ENCODE data around the gene ZNF691.
"Not testable (repeated sequence)": the region's sequence is repeated elsewhere in the genome, so short reads cannot be mapped to it uniquely, and the experiment has no call there.

ZNF691 gene, protein sequence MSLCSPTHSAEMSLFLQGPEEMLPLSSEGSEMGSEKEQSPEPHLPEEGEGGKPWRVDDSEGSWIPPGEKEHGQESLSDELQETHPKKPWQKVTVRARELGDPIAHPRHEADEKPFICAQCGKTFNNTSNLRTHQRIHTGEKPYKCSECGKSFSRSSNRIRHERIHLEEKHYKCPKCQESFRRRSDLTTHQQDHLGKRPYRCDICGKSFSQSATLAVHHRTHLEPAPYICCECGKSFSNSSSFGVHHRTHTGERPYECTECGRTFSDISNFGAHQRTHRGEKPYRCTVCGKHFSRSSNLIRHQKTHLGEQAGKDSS

DNA sequence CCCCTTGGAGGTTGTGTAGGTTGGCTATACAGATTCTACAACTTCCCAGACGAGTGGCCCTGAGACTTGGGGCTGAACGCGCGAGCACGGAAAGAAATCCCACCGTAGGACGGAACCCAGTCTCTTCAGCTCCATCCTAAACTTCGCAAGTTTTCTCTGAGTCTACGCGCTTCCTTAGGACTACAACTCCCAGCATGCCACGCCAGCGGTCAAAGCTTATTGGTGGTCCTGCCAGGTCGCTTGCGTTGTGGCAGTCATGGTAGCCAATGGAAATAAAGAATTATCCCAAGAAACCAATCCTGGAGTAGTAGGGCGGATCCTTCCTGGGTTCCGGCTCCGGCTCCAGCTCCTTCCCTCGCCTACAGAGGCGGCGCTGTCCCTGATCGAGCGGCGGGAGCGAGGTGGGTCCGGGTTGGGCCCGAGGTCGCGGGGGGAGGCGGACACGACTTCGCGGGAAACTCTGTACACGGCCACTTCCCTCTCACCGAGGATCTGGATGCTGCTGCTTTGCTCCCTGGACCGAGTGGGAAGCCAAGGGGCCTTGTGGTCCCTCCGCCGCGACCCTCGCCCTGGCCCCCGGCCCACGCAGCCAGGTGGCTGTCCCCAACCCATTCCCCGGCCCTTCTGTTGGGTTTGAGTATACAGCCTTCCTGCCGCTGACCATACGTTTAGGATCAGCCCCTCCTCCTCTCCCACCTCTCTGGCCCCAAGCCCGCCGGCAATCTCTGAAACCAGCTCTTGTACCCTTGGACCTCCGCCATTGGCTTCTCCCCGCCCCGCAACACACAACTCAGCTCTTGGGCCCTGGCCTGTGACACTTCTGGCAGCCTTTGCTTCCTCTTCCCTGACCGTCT, at the start of gene ZNF691:
ZNF691 (plus strand) TSS at position 357 of the 854 bp plus-strand sequence. CDS start 3,046 bp downstream, outside the sequence.
- DNase-seq, result peak; percentile 99

DNA sequence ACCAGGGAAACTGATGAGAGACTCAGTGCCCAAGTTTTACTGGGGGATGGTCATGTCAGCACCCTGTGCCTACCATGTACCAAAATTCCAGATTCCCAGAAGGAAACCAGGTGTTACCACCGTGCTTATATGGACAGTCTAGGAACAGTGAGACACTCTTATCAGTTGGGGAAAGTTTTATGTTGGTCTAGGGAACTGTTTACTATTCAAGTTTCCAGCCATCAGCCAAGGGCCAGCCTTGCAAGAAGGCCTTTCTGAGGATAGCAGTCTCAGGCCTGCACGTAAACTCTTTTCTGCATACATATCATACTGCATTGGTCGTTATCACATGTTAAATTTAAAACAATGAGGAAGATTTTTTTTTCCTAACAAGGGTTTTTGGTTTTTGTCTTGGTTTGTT, 49.0 kb upstream of the ZNF691 start:
- no peak for DNase-seq

- no peak for DNase-seq
Measured at GRCh38 chr1:42797979-42798378, 48.4 kb upstream of the ZNF691 start.

DNA sequence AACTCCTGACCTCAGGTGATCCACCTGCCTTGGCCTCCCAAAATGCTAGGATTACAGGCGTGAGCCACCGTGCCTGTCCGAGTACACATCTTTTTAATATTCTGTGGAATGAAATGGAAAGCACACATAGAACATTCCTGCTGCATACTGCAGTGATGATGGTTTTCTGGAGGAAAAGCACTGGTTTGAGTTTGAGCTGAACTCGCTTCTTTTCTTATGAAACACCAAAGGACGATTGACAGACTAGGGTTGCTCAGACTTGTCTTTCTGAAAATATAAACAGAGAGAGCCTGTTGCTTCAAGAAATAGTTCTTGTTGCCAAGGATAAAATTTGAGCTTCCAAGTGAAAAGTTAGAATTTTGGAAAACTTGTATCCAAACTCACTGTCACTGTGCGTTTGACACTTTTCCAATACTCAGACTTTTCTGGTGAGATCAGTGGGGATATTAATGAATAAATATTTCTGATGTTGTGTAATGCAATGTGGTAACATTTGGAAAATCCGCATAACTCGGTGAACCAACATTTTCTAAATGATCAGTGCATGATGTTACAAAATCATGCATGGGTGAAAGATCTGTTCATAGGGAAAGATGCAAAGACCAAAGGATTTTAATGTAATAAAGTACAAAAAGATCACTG, 44.5 kb upstream of the ZNF691 start:
- no peak for DNase-seq

- DNase-seq, result no peak
Measured at GRCh38 chr1:42806171-42806570, 40.2 kb upstream of the ZNF691 start.

- DNase-seq, result no peak
Measured at GRCh38 chr1:42806593-42806992, 39.8 kb upstream of the ZNF691 start.

DNA sequence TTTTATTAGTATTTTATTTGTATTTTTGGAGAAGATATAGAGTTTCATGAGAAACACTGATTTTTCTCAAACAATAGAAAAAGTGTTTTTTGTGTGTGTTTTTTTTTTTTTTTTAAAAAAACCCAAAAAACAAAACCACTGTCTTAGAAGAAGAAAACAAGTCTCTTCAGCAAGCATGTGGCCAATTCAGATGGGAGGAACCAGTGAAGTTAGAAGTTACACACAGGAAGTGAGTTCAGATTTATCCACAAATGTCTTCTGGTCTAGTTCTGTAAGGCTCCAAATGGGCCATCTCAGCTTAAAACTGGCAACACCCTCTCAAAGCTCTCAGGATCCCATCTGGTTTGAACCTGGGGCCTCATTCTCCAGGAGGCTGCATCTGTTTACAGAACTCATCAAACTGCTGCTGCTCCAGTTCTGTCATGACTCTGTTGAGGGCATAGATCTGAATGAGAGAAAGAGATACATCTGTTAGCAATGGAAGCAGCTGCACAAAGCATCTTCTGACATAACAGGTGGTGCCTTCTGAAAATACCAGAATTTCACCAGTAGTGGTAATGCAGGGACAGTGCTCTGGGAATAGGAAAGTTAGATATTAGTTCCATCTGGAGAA, 39.3 kb upstream of the ZNF691 start:
- peak; percentile 70 for DNase-seq

DNA sequence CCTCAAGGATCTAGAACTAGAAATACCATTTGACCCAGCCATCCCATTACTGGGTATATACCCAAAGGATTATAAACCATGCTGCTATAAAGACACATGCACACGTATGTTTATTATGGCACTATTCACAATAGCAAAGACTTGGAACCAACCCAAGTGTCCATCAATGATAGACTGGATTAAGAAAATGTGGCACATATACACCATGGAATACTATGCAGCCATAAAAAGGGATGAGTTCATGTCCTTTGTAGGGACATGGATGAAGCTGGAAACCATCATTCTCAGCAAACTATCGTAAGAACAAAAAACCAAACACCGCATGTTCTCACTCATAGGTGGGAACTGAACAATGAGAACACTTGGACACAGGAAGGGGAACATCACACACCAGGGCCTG, 31.6 kb upstream of the ZNF691 start:
- not testable (repeated sequence) for DNase-seq

DNA sequence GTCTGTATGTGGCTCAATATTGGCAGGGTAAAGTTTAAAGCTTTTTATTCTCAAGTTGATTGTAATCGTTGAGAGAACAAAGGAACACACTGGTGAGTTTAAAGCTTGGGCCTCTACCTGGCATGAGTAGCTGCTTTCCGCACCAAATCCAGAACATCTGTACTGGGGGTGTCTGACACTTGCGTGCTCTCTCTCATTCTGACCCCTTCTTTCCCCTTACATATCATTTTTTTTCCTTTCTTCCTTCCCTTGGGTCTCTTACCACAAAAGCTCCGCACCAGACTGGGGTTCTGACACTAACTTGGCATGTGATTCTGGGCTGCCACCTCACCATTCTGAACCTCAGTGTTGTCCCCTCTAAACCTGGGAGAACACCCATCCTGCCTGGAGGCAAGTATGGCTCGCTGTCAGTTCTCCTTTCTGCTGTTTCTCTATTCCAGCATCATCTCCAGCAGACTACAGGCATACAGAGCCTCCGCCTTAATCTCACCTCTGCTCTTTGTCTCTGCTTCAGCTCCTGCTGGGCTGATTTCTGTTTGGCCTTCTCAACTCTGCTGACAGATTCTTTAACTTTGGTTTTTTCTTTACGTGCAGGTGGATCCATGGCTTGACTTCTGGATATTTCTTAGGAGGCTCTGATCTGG, 30.4 kb upstream of the ZNF691 start:
- no peak for DNase-seq

DNA sequence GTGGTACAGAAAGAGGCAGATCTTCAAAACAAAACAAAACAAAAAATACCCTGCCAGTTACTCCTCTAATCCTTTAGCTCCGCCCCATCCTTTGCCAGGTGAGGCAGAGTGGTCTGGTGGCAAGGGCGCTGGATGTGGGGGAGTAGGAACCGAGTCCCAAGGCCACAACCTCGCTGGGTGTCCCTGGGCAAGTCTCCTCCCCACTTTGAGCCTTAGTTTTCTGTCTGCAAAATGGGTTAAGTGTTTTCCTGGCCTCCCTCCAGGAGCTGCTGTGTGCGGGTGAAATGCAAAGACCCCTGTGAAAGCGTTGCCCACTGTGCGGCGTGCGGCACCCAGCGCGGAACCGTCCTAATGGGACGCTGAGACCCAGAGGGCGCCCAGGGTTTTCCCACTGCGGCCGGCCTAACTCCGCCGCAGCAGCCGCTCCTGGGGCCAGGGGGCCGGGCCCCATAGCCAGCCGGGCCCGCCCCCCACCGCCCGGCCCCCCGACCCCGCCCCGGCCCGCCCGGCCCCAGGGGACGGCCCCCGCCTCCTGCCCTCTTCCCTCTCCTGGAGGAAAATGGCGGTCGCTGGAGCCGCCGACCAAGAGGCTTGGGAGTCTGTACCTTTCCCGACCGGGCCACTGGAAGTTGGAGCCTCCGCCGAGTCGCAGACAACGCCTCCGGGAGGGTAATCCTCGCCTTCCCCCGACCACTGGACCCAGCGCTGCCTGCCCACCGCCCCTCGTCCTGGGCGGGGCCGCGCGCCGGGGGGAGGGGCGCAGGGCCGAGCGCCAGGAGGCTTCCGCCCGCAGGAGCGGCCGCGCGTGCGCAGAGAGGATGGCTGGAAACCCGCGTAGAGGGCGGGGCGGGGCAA, 29.6 kb upstream of the ZNF691 start, which contains the start of the genes ERMAP and SVBP:
ERMAP (plus strand) TSS at position 538 of the 855 bp plus-strand sequence. CDS start 13,327 bp downstream, outside the sequence.
SVBP (minus strand) TSS at position 813 of the 855 bp plus-strand sequence. CDS start 853 bp downstream, outside the sequence.
- DNase-seq, result peak; percentile 97

GRCh38 chr1:42817440-42817767, 29.0 kb upstream of the ZNF691 start:
- DNase-seq, result no peak

DNA sequence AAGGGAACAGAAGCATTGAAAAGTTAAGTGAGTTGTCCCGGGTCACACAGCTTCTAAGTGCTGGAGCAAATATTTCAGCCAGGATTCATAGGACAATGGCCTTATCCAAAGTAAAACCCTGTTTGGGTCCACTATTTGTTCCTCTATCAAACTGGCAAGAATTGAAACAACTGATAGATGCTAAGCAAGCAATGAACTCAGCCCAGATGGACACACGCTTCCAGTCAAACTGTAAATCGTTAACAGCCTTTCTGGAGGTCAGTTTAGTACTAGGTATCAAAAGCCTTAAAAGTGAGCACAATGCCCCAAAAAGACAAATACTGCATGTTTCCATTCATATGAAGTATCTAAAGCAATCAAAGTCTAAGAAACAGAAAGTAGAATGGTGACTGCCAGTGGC, 28.4 kb upstream of the ZNF691 start:
- DNase-seq, result no peak

DNA sequence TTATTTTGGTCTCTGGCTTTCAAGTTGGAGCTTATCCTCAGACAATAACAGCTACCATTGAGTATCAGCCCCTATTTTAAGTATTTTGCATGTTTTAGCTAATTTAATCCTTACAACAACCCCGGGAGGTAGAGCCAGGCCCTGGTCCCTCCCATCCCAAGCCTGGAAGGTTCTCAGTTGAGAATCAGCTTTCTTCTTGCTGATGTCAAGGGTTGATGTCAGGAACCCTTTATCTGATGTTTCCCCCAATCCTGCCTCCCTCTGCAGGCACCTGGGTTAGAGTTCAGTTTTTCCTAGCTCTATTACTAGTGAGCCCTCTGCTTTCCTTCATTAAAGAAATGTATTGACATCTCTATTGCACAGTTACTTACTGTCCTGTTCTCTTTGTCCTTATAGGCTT, 25.6 kb upstream of the ZNF691 start:
- no peak for DNase-seq

- DNase-seq, result no peak
Measured at GRCh38 chr1:42821690-42822089, 24.7 kb upstream of the ZNF691 start.

DNA sequence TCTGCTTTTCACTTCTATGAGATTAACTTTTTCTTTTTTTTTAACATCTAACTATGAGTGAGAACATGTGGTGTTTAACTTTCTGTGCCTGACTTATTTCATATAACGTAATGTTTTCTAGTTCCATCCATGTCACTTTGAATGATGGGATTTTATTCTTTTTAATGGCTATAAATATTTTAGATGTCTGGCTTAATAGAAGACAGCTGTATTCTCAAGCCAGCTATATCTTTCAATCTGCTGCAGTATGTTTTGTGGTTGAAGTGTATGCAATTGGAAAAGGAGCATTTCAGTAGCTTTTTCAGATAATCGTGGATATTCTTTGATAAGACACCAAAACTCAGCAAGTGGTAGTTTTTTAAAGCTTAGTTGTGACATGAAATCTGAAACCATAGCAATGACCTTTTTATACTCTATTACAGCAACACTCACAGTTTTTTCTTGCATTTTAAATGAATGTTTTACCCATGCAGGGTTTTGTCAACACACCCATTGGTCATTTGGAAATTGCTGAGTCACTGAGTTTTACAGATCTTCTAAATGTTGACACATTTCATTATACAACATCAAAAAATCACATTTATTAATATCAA, 23.5 kb upstream of the ZNF691 start:
- peak; percentile 51 for DNase-seq

DNA sequence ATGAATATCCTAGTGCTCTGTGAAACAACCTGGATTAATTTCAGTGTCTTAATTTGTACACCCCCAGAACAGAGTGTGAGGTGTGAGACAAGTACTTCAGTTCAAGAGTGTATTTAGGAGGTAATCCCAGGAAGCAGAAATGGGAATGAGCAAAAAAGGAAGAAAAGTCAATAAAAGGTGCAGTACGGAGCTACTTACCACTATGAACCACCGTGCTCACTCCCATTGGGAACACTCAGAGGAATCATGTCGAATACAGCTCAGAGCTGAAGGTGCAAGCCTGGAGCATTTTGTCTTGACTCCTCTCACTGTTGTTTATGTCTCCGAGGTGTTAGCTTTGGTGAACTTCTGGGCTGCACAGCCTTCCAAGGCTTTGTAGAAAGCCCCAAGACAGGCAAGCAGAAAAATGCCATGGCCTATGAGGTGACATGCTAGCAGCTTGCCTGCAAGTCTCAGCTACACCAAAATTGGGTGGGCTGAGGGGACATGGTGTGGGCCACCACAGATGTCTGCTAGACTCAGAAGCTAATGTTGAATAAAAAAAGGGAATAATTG, 21.9 kb upstream of the ZNF691 start:
- no peak for DNase-seq

GRCh38 chr1:42825036-42825851, 21.2 kb upstream of the ZNF691 start:
- DNase-seq, result no peak

DNA sequence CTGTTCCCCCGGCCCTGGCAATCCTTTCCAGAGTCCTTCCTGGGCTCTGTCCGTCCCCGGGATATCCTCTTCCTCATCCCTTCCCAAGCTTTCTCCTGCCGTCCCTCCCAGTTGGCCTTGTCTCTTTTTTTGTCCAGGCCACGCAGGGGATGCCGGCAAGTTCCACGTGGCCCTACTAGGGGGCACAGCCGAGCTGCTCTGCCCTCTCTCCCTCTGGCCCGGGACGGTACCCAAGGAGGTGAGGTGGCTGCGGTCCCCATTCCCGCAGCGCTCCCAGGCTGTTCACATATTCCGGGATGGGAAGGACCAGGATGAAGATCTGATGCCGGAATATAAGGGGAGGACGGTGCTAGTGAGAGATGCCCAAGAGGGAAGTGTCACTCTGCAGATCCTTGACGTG, 15.8 kb upstream of the ZNF691 start:
- DNase-seq, result no peak

- DNase-seq, result no peak
Measured at GRCh38 chr1:42831273-42831672, 15.1 kb upstream of the ZNF691 start.
